GM10266 (cell line): ENCODE data around the gene LCN2.
"Not testable (repeated sequence)": the region's sequence is repeated elsewhere in the genome, so short reads cannot be mapped to it uniquely, and the experiment has no call there.

Source experiments
- DNase-seq: peaks from one replicate; pipeline ENCODE4 v3.0.0; 2012; ENCODE audit errors: extremely low spot score
- TF ChIP-seq, protein P1 (sequence below): IDR thresholded peaks from 2 replicates; pipeline ENCODE4 v1.5.1; 2012; ENCODE audit warnings: mild to moderate bottlenecking, low read depth; ENCODE audit not compliant: control insufficient read depth, insufficient read depth; ENCODE audit errors: missing control alignments

The LCN2 gene

DNA sequence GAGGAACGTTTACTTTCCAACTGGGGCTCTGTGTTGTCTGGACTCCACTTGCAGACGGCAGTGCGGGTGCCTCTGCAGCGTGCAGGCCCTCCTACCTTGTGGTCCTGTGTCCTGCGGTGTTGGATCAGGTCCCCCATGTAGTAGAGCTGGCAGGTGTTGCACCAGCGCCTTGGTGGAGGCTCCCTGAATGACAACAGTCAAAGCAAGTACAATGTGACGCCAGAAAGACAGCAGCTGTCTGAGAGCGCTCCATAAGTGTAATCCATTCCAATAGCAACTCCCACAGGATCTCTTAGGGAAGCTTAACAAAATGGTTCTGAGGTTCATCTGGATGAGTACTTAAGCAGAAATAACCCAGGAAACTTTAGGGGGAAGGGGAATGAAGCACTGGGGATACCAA, 20.7 kb downstream of the LCN2 start:
- TF ChIP-seq, protein P1, sequence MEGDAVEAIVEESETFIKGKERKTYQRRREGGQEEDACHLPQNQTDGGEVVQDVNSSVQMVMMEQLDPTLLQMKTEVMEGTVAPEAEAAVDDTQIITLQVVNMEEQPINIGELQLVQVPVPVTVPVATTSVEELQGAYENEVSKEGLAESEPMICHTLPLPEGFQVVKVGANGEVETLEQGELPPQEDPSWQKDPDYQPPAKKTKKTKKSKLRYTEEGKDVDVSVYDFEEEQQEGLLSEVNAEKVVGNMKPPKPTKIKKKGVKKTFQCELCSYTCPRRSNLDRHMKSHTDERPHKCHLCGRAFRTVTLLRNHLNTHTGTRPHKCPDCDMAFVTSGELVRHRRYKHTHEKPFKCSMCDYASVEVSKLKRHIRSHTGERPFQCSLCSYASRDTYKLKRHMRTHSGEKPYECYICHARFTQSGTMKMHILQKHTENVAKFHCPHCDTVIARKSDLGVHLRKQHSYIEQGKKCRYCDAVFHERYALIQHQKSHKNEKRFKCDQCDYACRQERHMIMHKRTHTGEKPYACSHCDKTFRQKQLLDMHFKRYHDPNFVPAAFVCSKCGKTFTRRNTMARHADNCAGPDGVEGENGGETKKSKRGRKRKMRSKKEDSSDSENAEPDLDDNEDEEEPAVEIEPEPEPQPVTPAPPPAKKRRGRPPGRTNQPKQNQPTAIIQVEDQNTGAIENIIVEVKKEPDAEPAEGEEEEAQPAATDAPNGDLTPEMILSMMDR: no peak
- no peak for DNase-seq

GRCh38 chr9:128174062-128174461, 24.8 kb downstream of the LCN2 start:
- TF ChIP-seq, protein P1: no peak
- DNase-seq: no peak

DNA sequence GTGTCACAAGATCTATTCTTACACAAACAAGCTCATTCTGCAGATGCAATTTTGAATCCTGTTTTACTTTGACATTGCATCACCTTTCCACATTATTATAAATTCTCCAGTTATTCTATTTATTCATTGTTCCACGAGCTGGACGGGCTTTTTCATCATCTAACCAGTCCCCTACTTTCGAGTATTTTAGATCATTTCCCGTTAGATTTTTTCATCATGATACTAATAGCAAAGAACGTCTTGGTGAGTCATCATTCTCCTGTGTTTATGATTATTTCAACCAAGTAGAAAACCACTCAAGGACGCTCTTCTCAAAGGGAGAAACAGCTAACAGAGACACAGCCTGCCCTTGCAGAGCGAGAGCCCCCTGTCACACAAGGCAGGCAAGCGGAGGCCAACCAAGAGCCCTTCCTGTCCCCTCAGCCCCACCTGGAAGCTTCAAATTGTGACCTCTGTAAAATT, 25.9 kb downstream of the LCN2 start:
- TF ChIP-seq, protein P1: no peak
- no peak for DNase-seq

GRCh38 chr9:128175726-128176125, 26.5 kb downstream of the LCN2 start:
- TF ChIP-seq, protein P1: no peak
- DNase-seq: no peak

DNA sequence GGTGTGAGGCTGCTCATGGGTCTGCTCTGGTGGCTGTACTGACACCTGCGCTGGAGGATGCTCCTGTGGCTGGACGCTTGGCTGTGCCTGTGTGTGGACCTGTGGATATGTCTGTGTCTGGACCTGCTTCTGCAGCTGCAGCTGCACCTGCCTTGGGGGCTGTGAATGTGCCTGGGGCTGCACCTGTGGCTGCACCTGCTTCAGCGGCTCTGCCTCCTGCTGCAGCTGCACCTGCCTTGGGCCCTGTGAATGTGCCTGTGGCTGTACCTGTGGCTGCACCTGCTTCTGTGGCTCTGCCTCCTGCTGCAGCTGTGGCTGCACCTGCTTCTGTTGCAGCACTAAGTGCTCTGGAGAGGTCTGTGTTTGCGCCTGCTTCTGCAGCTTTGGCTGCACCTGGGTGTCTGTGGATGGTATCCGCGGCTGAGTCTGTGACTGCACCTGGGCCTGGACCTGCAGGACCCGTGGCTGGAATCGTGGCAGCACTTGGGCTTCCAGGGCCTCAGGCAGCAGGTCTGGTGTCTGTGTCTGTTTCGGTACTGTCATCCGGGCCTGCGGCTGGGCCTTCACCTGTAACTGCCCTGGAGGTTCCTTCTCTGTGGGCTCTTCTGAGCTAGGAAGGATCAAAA, 29.7 kb downstream of the LCN2 start:
- DNase-seq: no peak
- TF ChIP-seq, protein P1: no peak

DNA sequence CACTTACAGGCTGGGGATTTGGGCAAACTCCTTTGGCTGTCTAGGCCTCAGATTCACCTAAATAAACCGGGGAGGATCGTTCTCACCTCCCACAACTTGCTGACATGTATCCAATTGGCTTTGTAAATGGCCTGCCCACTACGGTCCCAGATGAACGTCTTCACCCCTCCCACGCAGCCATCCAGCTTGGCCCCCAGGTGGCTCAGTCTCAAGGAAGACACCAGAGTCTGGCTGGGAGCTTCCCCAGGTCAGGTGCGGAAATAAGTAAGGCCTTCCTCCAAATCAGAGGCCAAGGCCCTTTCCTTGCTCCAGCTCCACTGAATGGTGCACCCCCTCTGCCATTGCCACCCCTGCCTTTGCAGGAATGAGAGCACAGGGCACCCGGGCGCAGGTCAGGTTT, 30.7 kb downstream of the LCN2 start:
- TF ChIP-seq, protein P1: no peak

DNA sequence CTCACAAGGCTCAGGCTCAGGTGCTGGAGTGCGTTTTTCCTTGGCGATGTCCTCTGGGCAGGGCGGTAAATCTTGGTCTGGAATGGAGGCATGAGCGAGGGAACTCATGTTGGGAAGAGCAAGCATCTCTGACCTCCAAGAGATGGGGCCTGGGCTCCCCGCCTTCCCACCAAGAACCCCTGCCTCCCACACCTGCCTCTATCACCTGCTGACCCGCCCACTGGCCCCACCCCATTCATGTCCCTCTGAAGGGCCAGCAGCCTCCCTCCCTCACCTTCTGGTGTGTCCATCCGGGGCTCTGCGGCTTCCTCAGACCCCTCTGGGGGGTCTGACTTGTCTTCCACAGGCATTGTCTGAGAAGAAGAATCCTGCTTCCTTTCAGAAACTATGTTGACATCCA, 31.2 kb downstream of the LCN2 start:
- no peak for DNase-seq

More for the DNA sequence above, 30.7 kb downstream of the LCN2 start:
- DNase-seq: no peak

DNA sequence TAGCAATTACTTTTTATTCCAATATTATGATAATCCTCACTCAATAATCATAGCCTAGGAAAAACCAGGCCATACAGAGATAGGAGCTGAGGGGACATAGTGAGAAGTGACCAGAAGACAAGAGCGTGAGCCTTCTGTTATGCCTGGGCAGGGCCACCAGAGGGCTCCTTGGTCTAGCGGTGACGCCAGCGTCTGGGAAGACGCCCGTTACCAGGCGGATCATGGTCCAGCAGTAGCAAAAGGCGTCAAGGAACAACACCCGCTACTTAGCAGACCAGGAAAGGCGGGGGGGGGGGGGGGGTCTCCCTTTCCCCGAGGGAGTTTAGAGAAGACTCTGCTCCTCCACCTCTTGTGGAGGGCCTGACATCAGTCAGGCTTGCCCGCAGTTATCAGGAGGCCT, 32.2 kb downstream of the LCN2 start:
- DNase-seq: not testable (repeated sequence)

More for the DNA sequence above, 31.2 kb downstream of the LCN2 start:
- TF ChIP-seq, protein P1: no peak
